HepG2 (cell line): ENCODE data around the gene TCEA3. TPM values are rescaled to one million over a fixed set of nuclear protein-coding genes. Genes with fewer than 3 reads are reported as not detected.

Experiments
- BCL6 ChIP-seq: IDR thresholded peaks from 2 replicates; pipeline ENCODE4 v1.6.1; 2016; ENCODE audit warnings: missing genetic modification reagents, missing compliant biosample characterization
- ESRRA ChIP-seq: sonication (generic); formaldehyde crosslinking; IDR thresholded peaks from 2 replicates; pipeline ENCODE4 v1.5.1; 2020; ENCODE audit warnings: mild to moderate bottlenecking, low read depth, missing genetic modification reagents
- IRF1 ChIP-seq: sonication (generic); formaldehyde crosslinking; IDR thresholded peaks from 2 replicates; pipeline ENCODE4 v1.4.0; 2020; ENCODE audit warnings: low read depth, mild to moderate bottlenecking, missing genetic modification reagents
- MED1 ChIP-seq: sonication (generic); formaldehyde crosslinking; IDR thresholded peaks from 2 replicates; pipeline ENCODE4 v1.4.0; 2020; ENCODE audit warnings: missing genetic modification reagents
- NFIB ChIP-seq: sonication (generic); formaldehyde crosslinking; IDR thresholded peaks from 2 replicates; pipeline ENCODE4 v1.9.0; 2021; ENCODE audit warnings: missing genetic modification reagents, mild to moderate bottlenecking, borderline replicate concordance
- NONO ChIP-seq, 2 experiments: fragments of 450-650 bp in 1 of 2; sonication (generic) in 1 of 2; formaldehyde crosslinking in 1 of 2; IDR thresholded peaks in 1 of 2; conservative IDR thresholded peaks in 1 of 2; 2 replicates each; pipeline versions ENCODE4 v1.6.1 to v1.8.0; 2017 to 2022; ENCODE audit warnings: mild to moderate bottlenecking in 1 of 2, missing genetic modification reagents in 1 of 2, moderate library complexity in 1 of 2
- PBX2 ChIP-seq: IDR thresholded peaks from 2 replicates; pipeline ENCODE4 v1.6.1; 2016; ENCODE audit warnings: control low read depth
- RERE ChIP-seq: IDR thresholded peaks from 2 replicates; pipeline ENCODE4 v1.6.1; 2016; ENCODE audit warnings: low read depth, missing genetic modification reagents, missing compliant biosample characterization
- SAP130 ChIP-seq: IDR thresholded peaks from 2 replicates; pipeline ENCODE4 v1.6.1; 2016; ENCODE audit warnings: low read depth
- SMARCE1 ChIP-seq: fragments of 450-650 bp; IDR thresholded peaks from 2 replicates; pipeline ENCODE4 v1.6.1; 2017; ENCODE audit warnings: borderline replicate concordance
- TOE1 ChIP-seq: sonication (generic); formaldehyde crosslinking; IDR thresholded peaks from 2 replicates; pipeline ENCODE4 v1.4.0; 2020; ENCODE audit warnings: mild to moderate bottlenecking, missing genetic modification reagents
- TRIM24 ChIP-seq: sonication (generic); formaldehyde crosslinking; IDR thresholded peaks from 2 replicates; pipeline ENCODE4 v1.8.0; 2022; ENCODE audit warnings: mild to moderate bottlenecking, missing genetic modification reagents
- ZEB1 ChIP-seq: IDR thresholded peaks from 2 replicates; pipeline ENCODE4 v1.6.1; 2012; ENCODE audit warnings: mild to moderate bottlenecking, low read depth, inconsistent platforms; ENCODE audit not compliant: insufficient replicate concordance
- ZNF260 ChIP-seq: sonication (generic); formaldehyde crosslinking; IDR thresholded peaks from 2 replicates; pipeline ENCODE4 v1.4.0; 2020; ENCODE audit warnings: missing genetic modification reagents, low read depth, mild to moderate bottlenecking, borderline replicate concordance
- ZNF280D ChIP-seq: sonication (generic); formaldehyde crosslinking; IDR thresholded peaks from 2 replicates; pipeline ENCODE4 v1.5.1; 2020; ENCODE audit warnings: mild to moderate bottlenecking, missing genetic modification reagents
- ZNF558 ChIP-seq: sonication (generic); formaldehyde crosslinking; IDR thresholded peaks from 2 replicates; pipeline ENCODE4 v1.9.0; 2022; ENCODE audit warnings: mild to moderate bottlenecking, missing genetic modification reagents, borderline replicate concordance
- ZNF75D ChIP-seq: sonication (generic); formaldehyde crosslinking; IDR thresholded peaks from 2 replicates; pipeline ENCODE4 v1.8.1; 2023; ENCODE audit warnings: missing genetic modification reagents, mild to moderate bottlenecking, borderline replicate concordance
- ZNF841 ChIP-seq: sonication (generic); formaldehyde crosslinking; IDR thresholded peaks from 2 replicates; pipeline ENCODE4 v1.8.1; 2023; ENCODE audit warnings: missing genetic modification reagents, borderline replicate concordance
- polyA plus RNA-seq, 8 experiments: library from polyadenylated mRNA; depleted of rRNA in 3 of 8; stranded (reverse) in 7 of 8; unstranded in 1 of 8; fragments of >200 nt; fragmentation: Illumina TruSeq in 4 of 8; extraction: Trizol in 4 of 8; gene quantifications; 2 replicates each; pipeline versions ENCODE4 v1.2.1 to v1.2.3, GENCODE V29; 2011 to 2016; ENCODE audit warnings: low read depth in 4 of 8, missing spikeins in 1 of 8, mixed read lengths in 1 of 8; ENCODE audit not compliant: insufficient read depth in 1 of 8
- total RNA-seq, 5 experiments: library from RNA; depleted of rRNA; stranded (reverse); fragments of >200 nt; fragmentation: Illumina TruSeq; extraction: Trizol; gene quantifications; 2 replicates each; pipeline ENCODE4 v1.2.3, GENCODE V29; 2016; ENCODE audit warnings: low read depth in 1 of 5

TCEA3 gene
- total and polyA plus RNA-seq, 2 of the 13 experiments (the other 11 are each of a cell fraction or from before 2014, with no cell fraction given), result 55.5 to 84.6 TPM

GRCh38 chr1:23424293-23425192, at the start of gene TCEA3 (continued):
- TF ChIP-seq RERE (no peak), TRIM24 (CRISPR knock-in tag) (no peak), SMARCE1 (no peak), ZNF260 (CRISPR knock-in tag) (no peak), ZEB1 (no peak), ZNF841 (CRISPR knock-in tag) (no peak), TOE1 (no peak), NFIB (no peak), SAP130 (CRISPR knock-in tag) (peak; percentile 49), ZNF280D (CRISPR knock-in tag) (0 out of 2 replicates have a peak, but pooled peaks have one; percentile 42), ZNF558 (CRISPR knock-in tag) (0 out of 2 replicates have a peak, but pooled peaks have one; percentile 27), BCL6 (no peak), ZNF75D (no peak), MED1 (no peak; the same call in 1 of the 2 replicates), PBX2 (no peak), IRF1 (CRISPR knock-in tag) (no peak), ESRRA (no peak), NONO (IDR thresholded peaks at IDR 0.05) (no peak), NONO (CRISPR knock-in tag; conservative IDR thresholded peaks at IDR 0.05) (no peak; the same call in 1 of the 2 replicates)
